Measurements from ENCODE around the gene ST7. TPM values are rescaled to one million over a fixed set of nuclear protein-coding genes. Genes with fewer than 3 reads are reported as not detected.

Gene ST7
- total RNA-seq, 1 donor from 2014 or later, result 107 TPM

- H3K27ac Mint-ChIP-seq (ENCODE audit: unreplicated experiment), result no peak overlapping the region
- peaks cover 13% of the 10 kb centered on the region for H3K27me3 Mint-ChIP-seq (ENCODE audit: unreplicated experiment)
- DNase-seq, result no peak
- TF ChIP-seq CTCF (IDR thresholded peaks at IDR 0.05; ENCODE audit: partially characterized antibody, unreplicated experiment), result no peak
- H3K4me3 Mint-ChIP-seq (ENCODE audit: unreplicated experiment), result no peak overlapping the region
- peaks cover 21% of the 10 kb centered on the region for H3K9me3 Mint-ChIP-seq (ENCODE audit: unreplicated experiment)
- H3K4me1 Mint-ChIP-seq (ENCODE audit: low read depth, unreplicated experiment), result peaks cover 19% of the 10 kb centered on the region
- H3K36me3 Mint-ChIP-seq (ENCODE audit: unreplicated experiment), result peaks cover 27% of the 10 kb centered on the region
Observed at GRCh38 chr7:117227091-117227490, 273.8 kb downstream of the ST7 start.

GRCh38 chr7:117229350-117229749 is 276.0 kb downstream of the ST7 start:
- peaks cover 10% of the 10 kb centered on the region for H3K27me3 Mint-ChIP-seq (ENCODE audit: unreplicated experiment)
- peaks cover 31% of the 10 kb centered on the region for H3K36me3 Mint-ChIP-seq (ENCODE audit: unreplicated experiment)
- DNase-seq, result no peak
- no peak overlapping the region for H3K4me3 Mint-ChIP-seq (ENCODE audit: unreplicated experiment)
- TF ChIP-seq CTCF (IDR thresholded peaks at IDR 0.05; ENCODE audit: partially characterized antibody, unreplicated experiment), result no peak
- H3K9me3 Mint-ChIP-seq (ENCODE audit: unreplicated experiment), result peaks cover 22% of the 10 kb centered on the region
- H3K27ac Mint-ChIP-seq (ENCODE audit: unreplicated experiment), result peak overlapping the region; percentile 79
- peaks cover 20% of the 10 kb centered on the region for H3K4me1 Mint-ChIP-seq (ENCODE audit: low read depth, unreplicated experiment)

GRCh38 chr7:117230276-117231046 is 277.2 kb downstream of the ST7 start:
- H3K27ac Mint-ChIP-seq (ENCODE audit: unreplicated experiment), result no peak overlapping the region
- H3K9me3 Mint-ChIP-seq (ENCODE audit: unreplicated experiment), result peaks cover 22% of the 10 kb centered on the region
- H3K4me1 Mint-ChIP-seq (ENCODE audit: low read depth, unreplicated experiment), result peaks cover 20% of the 10 kb centered on the region
- no peak for DNase-seq
- H3K36me3 Mint-ChIP-seq (ENCODE audit: unreplicated experiment), result peaks cover 31% of the 10 kb centered on the region
- no peak for TF ChIP-seq CTCF (IDR thresholded peaks at IDR 0.05; ENCODE audit: partially characterized antibody, unreplicated experiment)
- no peak overlapping the region for H3K4me3 Mint-ChIP-seq (ENCODE audit: unreplicated experiment)
- H3K27me3 Mint-ChIP-seq (ENCODE audit: unreplicated experiment), result peaks cover 8% of the 10 kb centered on the region

GRCh38 chr7:117231047-117231359 is 277.7 kb downstream of the ST7 start:
- Mint-ChIP-seq H3K4me3 (ENCODE audit: unreplicated experiment) (no peak overlapping the region), H3K36me3 (ENCODE audit: unreplicated experiment) (peaks cover 31% of the 10 kb centered on the region), H3K9me3 (ENCODE audit: unreplicated experiment) (peaks cover 20% of the 10 kb centered on the region), H3K27ac (ENCODE audit: unreplicated experiment) (no peak overlapping the region), H3K4me1 (ENCODE audit: low read depth, unreplicated experiment) (peaks cover 18% of the 10 kb centered on the region), H3K27me3 (ENCODE audit: unreplicated experiment) (peaks cover 7% of the 10 kb centered on the region)
- DNase-seq, result no peak
- TF ChIP-seq CTCF (IDR thresholded peaks at IDR 0.05; ENCODE audit: partially characterized antibody, unreplicated experiment), result no peak

GRCh38 chr7:117237646-117238045 is 284.3 kb downstream of the ST7 start:
- Mint-ChIP-seq H3K36me3 (ENCODE audit: unreplicated experiment) (peaks cover 9% of the 10 kb centered on the region), H3K9me3 (ENCODE audit: unreplicated experiment) (peaks cover 2% of the 10 kb centered on the region), H3K27ac (ENCODE audit: unreplicated experiment) (no peak overlapping the region), H3K27me3 (ENCODE audit: unreplicated experiment) (no peaks in the 10 kb centered on the region), H3K4me1 (ENCODE audit: low read depth, unreplicated experiment) (no peaks in the 10 kb centered on the region), H3K4me3 (ENCODE audit: unreplicated experiment) (no peak overlapping the region)
- no peak for TF ChIP-seq CTCF (IDR thresholded peaks at IDR 0.05; ENCODE audit: partially characterized antibody, unreplicated experiment)
- DNase-seq, result no peak
